GM18498 (cell line): ENCODE measurements around the gene SETBP1.

Experiments
- ATAC-seq: cut with Tn5 transposase; IDR thresholded peaks from one replicate; pipeline ENCODE4 v1.9.1; 2021; ENCODE audit warnings: mild to moderate bottlenecking, moderate library complexity; ENCODE audit not compliant: unreplicated experiment

The SETBP1 gene

DNA sequence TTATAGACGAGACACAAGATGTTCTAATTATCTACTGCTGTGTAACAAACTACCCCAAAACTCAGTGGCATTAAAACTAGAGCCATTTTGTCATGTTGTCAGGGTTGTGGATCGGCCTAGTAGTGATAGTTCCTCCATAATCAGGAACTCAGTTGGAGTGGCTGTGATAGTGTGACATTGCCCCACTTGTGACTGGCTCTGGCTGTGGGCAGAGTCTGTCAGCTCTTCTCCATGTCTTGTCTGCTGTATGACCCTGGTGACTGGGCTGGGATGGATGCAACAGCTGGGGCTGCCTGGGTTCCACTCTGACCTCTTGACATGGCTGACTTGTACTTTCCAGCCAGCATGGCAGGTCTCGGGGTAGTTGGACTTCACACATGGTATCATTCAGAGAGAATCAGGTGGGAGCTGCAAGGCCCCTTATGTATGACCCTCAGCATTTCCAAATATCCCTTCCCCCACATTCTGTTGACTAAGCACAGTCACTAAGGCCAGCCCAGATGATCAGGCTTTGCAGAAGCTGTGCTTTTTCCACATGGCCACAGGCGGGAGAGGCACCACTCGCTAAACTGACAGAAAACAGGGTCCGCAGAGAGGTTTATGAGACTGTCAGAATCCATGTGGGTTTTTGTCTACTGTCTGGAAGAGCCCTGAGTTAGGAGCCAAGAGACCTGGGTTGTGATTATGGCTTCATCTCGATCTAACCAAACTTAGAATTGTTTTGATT is 50.3 kb downstream of the SETBP1 start:
- no peak for ATAC-seq

DNA sequence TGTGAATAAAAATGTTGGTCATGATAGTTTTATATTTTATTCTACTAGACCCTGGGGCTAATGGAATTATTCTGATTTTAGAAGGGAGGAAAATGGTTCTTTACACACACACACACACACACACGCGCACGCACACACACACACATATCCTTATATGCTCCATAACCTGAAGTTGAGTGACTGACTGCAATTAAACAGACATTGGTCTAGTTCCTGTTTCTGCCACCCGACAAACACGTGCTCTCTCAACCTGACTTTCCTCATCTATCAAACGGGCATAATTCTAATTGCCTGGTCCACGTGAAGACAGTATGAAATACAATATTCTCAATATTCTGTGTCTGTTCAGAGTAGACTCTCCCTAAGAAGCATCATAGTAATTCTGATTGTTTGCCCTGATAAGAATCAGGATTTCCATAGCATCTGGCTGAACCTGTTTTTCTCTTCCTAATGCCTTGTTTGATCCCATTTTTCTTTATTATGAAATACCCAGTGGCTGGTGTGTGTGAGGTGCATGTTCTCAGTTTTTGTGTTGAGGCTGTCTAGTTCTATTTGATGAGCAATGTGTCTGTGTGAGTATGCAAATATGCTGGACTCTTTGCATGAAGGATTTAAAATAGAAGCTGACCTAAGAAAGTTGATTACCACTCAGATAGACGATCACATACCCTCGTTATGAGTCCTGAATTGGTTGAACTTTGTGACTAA is 51.0 kb downstream of the SETBP1 start:
- ATAC-seq: peak; percentile 60

DNA sequence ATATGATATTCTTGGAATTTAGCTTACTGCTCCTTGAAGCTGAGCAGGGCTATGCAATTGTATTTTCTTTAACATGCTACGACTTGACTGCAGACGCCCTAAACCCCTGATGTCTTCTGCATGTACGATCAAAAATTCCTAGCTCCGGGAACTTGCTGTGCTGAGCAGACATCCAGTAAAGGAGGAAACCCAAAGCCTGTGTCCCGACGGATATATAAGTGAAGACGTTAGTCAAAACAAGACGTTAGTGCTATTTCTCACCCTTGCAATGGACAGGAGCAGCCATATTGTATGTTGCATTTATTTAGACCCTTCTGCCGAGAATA is 51.5 kb downstream of the SETBP1 start:
- ATAC-seq: no peak

DNA sequence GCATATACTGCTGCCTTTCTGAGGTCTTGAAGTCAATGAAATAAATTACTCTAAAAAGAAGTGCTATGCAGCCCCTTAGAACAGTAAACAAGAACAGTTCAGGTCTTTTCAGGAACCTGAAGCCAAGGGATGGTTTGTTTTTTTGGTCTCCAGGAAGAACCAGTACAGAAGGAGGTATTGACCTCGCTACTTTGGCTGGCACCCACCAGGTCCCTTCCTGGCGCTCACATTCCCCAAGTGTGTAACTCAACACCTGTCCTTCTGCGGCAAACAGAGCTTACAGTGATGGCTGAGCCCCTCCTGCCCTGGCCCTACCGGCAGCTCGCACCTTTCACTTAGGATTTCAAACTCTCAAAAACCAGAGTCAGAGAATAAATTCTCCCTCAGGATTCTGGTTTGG is 51.9 kb downstream of the SETBP1 start:
- ATAC-seq: no peak

DNA sequence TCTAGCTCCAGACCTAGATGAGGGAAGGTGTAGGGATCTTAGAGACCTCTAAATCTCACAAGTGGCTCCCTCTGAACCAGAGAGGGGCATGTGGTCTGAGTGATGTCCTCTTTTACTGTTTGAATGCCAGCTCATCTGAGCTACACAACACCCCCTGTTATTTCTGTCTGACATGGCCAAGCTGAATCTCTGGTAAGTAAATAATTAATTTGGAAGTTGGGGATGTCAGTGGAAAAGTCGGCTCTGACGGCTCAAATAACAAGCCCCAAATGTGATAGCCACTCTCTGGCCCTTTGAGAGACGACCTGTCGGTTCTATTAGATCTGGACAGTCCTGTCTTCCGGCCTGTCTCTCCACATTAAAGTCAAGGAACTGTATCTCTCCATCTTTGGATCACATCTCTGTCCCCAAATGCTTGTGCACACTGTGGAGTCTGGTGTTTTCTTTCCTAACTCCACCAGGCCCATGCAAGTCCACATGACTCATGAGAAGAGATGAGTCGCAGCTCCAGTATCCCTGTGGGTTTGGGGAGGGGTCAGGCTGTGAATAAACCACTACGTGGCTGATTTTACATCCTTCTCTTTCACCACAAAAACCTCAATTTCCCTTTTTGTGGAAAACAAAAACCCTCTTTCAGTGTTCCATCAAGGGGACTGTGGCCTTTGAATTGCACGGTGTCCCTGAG is 52.5 kb downstream of the SETBP1 start:
- ATAC-seq: no peak

DNA sequence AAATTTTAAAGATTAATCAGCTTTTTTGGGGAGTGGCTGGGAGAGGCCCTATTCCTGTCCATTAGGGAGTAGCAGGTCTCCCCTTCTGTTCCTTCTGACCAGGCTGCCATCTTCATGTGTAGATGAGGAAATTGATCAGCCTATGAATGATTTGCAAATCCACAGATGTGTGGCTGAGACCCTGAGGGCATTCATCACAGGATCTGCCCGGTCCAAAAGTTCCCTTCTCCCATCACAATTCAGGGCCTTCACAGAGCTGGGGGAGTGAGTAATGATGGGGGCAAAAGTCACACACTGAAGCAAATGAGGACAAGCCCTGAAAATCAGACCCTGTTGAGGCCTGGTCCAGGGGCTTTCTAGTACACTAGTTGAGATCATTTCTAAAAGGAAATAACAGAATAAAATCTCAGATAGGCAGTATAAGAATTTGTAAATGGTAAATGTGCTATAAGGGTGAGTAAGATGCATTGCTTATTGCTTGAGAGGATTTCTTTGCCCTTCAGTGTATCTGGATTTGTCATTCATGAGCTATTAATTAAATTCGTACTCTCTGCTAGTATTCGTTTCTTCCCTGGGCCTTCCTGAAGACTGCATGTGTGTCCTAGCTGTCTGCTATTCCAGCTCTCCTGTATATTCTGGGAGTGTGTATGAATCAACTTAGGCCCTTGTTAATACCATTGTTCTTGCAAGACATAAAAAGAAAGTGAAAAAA is 53.2 kb downstream of the SETBP1 start:
- ATAC-seq: no peak

DNA sequence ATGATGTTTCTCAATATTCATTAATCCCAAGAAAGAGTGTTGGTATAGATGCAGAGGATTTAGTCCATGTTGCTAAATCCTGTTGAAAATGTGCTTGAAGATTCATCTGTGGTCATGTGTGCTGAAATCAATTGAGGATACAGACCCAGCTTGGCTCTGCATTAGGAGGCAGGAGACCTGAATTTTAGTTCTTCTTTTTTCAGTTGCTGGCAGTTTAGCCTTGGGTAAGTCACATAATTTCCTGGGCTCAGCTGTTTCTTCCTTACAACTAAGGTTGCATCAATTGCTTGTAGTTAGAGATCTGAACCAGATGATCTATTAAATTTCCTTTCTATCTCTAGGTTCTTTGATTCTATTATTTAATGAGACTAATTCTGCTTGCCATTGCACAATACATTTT is 54.4 kb downstream of the SETBP1 start:
- ATAC-seq: no peak

DNA sequence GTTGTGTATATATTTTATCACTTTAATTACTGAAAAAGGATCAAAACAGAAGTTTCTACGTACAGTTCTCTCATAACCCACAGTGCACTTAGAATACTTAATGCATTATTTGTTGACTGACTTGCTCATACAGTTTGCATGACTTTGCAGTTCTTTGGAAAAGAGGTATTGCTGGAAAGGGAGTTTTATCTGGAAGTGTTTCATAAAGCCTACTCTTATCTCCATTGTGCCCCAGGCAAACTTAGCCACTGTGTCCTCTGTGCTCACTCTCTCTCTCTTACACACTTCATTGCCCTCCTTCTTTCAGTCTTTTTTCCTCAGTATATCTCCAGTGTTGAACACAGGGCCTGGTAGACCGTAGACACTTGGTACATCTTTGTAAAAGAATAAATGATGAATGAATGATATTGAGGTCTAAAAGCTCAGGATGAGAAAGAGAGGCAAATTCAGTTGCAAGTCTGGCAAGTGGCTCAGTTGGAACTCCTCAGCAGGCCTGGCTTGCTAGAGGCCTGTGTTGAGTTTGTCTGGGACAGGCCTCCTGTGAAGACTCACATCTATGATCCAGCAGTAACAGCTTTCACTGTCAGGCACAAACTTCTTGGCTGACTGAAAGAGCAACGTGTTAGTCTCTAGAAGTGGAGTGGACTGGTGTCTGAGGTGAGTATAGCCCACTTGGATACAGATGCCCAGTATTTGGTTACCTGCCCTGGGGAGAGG is 56.1 kb downstream of the SETBP1 start:
- no peak for ATAC-seq

DNA sequence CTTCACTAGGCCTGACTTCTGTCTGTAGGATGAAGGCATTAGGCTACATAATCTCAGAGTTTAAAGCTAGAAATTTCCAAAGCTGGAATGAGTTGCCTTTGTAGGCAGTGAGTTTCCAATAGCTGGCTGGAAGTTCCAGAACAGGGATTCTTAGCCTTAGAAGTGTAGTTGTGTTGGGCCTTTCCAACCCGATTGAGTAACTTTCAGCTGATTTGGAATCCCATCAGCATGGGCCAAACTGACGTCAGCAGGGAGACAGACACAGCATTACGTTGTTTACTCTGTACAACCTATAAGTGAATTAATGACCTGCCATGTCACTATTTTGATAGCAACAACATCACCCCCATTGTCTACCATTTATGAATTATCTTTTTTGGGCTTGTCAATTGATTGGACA is 56.9 kb downstream of the SETBP1 start:
- no peak for ATAC-seq

DNA sequence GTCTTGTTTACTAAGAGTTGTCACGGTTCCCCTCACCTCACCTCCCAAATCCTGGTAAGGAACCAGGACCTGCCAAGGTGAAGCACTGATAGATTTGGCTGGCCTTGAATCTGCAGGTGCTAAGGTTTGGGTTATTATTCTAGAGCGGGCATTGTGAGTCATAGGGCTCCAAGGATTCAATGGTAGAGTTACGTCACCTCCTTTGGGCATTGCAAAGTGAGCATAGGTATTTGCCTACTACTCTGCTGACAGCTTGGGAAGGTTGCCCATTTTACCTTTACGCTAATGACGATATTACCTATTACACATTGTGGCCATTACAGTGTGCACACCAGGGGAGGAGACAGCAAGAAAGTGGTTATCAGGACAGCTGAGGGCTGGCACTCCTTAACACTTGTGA is 59.3 kb downstream of the SETBP1 start:
- ATAC-seq: no peak

DNA sequence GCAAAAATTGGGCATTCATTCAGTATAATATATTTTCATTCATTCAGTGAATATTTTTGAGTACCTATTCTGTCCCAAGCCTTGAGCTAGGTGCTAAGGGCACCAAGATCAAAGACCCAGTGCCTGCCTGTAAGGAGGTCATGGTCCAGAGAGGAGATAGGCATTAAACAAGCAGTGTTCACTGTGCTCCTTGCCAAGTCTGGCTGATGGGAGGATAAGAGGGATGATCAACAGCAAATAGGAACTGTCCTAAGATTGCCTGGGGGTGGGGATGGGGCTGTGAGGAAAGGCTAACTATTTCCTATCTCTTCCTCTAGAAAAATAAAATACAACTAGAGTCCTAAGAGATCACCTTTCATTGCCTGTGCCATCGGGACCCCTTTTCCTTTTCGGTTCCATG is 60.4 kb downstream of the SETBP1 start:
- ATAC-seq: no peak

DNA sequence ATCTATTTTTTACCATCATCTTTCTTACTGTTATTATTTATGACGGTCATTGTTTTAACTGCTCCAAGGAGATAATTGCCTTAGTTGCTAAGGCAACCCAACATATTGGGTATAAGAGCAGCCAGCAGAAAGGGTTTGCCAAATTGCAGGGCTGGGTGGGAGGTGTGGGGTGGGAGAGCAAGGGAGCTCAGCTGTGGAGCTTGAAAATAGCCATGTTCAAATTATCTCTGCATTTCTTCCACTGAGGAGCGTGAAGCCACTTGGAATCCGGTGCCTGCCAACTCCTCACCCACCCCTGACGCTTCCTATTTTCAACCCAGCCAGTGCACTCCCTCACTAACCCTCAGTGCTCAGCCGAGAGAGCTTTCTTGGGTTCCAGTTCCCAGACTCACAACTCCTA is 60.8 kb downstream of the SETBP1 start:
- no peak for ATAC-seq

DNA sequence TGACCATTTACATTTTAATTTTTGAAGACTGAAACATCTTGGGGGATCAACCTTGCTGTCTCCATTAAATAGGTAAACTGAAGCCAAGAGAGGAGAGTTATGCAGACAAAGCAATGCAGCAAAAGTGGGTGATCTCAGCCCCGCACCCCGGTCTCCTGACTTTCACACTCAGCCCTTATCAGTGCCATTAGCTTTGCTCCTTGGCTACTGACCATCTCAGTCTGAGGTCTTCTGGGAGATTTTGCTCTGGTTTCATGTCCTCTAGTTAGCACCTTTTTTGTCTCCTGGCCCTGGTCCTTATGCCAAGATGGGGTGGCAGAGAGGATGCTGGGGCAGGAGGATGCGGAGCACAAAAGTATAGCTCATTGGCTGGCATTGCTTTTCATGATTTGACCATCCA is 61.4 kb downstream of the SETBP1 start:
- ATAC-seq: no peak

DNA sequence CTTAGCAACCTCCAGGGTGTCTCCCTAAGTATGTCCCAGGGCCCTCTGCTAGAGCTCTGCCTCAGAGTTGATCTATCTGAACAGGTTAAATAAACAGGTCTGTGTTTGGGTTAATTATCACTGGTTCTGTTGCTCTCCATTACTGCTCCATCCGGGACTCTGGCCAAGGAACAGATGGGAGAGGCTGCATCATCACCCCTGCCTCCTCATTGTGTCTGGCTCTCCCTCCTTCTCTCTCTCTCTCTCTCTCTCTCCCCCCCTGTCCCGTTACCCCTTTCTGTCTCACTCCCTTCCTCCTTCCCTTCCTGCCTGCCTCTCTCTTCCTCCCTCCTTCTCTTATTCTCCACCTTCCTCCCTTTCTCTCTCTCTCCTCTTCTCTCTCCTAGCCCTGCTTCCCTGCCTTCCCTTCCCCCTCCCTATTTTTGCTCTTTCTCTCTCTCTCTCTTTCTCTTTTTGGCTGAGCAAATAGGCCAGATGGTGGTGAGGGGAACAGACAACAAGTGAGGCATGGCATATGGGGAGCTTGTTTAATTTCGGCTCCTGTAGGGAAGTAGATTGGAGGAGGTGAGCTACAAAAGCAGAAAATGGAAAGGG is 62.1 kb downstream of the SETBP1 start:
- no peak for ATAC-seq

DNA sequence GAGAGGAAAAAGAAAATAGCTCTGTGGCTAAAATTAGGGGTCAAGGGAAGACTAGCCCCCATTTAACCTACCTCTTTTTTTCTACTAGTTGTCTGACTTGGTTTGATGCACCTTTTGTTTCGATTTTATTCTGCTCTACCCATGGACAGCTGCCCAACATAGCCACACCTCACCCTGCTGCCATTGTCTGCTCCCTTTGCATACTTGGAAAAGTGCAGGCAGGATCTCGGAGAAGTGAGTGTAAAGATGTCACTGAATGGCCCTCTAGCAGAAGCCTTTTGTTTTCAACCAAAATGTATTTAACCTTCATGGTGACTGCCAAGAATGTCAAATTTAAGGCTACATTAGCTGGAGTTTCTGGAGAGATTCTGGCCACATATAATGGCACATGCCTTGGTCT is 62.9 kb downstream of the SETBP1 start:
- no peak for ATAC-seq

DNA sequence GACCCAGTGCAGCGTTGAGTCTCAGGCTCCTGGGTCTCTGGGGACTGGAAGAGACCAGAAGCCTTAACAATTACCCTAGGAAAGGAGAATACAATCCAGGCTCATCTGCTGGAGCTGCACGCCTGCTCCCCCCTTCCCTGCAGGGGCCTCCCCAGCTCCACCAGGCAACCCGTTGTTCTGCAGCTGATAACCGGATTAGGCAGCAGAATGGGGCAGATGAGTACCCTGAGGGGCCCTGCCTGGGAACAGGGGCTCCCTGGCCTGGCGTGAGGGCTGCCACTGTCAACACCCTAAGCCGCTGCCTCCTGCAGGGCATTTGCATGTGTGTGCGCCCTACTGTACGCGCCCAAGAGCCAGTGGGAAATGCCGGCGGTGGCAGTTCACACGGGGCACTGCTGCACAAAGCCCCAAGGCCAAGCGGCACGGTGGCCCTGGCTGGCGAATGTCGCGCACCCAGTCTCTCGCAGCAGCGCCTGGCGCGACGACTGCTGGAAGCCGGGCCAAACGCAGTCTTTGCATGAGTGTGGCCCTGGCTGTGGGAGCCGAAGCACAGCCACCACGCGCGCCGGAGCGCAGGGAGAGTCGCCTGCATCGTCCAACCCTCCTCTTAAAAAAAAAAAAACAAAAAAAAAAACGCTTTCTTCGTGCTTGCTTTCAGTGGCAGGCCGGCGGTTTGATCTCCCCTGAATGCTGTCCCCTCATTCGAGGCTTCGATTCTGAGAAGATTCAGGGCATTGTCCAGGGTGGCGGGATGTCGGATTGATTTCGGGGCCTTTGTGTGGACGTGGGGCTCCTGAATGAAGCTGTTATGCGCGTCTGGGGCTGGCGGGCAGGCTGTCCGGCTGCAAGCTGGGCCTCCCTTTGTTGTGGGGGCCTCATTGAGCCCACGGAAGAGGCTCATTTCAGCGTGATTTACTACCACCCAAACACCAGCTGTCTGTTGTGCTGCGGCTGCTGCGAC is 63.8 kb downstream of the SETBP1 start:
- no peak for ATAC-seq

DNA sequence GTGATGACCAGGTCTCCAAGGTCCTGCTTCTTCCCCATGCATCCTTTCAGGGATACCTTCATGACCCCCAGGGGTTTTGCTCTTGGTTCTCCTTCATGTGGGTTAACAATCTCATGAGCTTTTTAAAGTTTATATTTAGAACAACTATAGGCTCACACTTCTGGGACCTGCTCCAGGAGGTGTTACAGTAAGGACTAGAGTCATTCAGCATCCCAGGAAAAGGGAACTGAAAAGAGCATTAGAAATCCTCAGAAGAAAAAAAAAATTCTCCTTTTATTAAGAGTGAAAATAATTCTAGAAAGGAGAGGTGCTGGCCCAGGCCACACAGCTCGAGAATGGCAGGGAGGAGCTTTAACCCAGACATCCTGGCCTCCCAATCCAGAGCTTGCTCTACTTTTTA is 66.5 kb downstream of the SETBP1 start:
- no peak for ATAC-seq

DNA sequence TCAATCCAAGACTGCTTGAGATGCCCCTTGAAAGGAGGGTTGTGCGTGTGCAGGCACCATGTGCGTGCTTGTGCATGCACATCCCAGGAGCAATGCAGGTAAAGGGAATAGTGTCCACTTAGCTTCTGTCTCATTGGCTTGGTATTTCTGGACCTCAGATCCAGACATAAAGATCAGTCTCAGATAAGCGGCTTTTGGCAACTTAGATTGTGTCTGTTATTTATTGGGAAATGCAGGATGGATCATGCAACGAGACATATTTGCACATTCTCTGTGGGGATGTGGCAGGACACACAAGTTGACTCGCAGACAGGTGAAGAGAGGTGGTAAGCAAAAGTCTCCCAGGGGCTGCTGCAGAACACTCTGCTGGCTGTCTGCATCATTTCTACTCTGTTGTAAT is 67.9 kb downstream of the SETBP1 start:
- ATAC-seq: no peak

DNA sequence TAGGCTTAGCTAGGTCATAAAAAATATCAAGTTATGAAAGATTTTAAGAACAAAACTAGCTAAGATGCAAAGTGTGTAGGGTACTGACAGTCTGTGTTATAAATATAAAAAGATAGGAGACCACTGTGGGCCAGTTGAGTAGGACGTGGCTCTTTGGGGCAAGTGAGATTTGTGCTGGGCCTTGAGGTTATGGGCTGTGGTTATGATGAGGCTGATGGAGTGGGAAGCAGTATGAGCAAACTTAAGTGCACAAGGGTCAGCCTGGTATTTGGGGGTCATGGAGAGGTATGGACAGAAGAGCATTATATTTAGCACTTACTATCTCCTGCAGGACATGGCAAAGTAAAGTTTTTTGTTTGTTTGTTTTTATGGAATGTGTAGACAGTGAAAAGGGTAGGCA is 70.1 kb downstream of the SETBP1 start:
- ATAC-seq: no peak

DNA sequence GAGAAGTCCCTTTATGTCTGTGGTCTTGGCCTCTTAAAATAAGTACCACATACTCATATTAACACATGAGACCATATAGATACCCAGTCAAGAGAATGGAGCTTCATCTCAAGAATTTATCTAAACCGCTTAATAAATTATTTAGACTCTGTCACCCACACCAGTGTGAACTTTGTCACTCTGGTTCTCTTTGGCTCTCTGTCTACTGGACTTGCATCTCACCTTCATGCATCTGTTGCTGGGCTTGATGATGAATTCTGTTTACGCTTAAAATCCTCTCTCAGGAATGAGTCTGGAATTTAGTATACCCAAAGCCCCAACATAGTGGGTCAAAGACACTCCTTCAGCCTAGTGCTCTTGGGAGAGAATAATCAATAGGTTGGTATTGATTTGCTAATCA is 73.9 kb downstream of the SETBP1 start:
- no peak for ATAC-seq
